ENCODE data around the gene GSTM3. TPM values are rescaled to one million over a fixed set of nuclear protein-coding genes. Genes with fewer than 3 reads are reported as not detected.

The GSTM3 gene
- 22.0 to 26.7 TPM (median 24.5 TPM) in 5 replicates for total RNA-seq (2022; extraction: Qiagen RNA extraction)

GRCh38 chr1:109740615-109741373 is at the start of gene GSTM3:
TSS of gene GSTM3 (minus strand) at chr1:109741038. CDS start at chr1:109740287, 751 bp downstream.

DNA sequence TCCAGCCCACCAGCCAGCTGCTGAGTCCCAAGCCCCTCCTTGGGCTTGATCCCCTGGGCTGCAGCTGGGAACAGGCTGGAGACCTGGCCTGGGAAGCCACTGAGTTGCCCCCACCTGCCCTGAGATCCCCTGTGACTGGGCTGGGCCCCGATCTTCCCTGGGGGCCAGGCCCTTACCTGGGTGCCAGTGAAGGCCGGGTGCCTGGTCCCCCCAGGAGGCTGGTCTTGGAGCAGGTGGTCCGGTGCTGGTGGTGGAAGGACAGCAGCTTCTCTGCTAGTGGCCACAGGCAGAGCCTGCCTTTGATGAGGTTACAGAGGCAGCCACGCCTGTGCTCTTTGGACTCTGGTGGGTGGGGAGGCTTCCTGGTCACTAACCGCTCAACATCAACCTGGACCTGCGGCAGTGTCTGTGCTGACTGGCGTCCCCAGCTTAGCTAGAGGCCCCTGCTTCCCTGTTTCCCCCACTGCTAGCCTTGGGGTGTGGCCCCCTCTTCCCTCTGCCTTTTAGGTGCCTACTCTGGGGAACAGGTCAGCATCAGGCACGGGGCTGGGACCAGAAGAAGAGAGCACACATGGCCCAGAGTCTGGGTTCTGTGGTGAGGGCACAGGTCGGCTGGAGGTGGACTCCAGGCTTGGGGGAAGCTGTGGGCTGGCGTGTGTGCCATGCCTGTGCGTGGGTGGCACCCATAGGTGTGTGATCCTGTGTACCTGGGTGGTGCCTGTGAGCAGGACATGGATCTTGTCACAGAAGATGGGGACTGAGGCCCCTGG is 23.0 kb upstream of the GSTM3 start, which contains the start of gene EPS8L3:
Gene EPS8L3, minus strand, starts transcription at position 278 of the 770 bp plus-strand sequence. CDS start 2,174 bp downstream, outside the sequence.

GRCh38 chr1:109711593-109712320 is 29.1 kb downstream of the GSTM3 start, which contains the start of gene GSTM5:
TSS of gene GSTM5 (plus strand) at chr1:109712251. CDS start at chr1:109712313, 62 bp downstream.

DNA sequence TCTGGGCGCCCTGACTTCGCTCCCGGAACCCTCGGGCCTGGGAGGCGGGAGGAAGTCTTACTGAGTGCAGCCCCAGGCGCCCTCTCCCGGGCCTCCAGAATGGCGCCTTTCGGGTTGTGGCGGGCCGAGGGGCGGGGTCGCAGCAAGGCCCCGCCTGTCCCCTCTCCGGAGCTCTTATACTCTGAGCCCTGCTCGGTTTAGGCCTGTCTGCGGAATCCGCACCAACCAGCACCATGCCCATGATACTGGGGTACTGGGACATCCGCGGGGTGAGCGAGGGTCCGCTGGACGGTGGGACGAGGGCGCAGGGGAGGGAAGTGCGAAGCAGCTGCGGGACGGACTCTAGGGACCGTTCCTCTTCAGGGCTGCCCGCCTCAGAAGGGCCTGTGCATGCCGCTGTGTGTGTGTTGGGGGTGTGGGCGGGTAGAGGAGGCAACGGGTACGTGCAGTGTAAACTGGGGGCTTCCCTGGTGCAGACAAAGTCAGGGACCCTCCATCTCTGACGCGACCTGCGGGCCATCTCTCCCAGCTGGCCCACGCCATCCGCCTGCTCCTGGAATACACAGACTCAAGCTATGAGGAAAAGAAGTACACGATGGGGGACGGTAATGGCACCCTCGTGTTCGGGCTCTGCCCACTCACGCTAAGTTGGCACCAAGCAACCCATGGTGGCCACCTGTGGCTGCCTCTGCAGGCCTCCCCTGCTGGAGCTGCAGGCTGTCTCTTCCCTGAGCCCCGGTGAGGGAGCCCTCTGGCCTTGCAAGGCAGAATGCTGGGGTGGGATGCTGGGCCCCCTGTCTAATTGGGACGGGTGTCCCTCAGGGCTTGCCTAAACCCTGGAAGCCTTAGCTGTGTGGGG is 53.0 kb downstream of the GSTM3 start, which contains the start of gene GSTM1:
Gene GSTM1, plus strand, starts transcription at position 177 of the 859 bp plus-strand sequence. Its CDS starts 57 bp downstream, at position 234.

Other genes with a start within 250 kb of the GSTM3 start
- 4.3 to 4.8 TPM (median 4.6 TPM) in 5 replicates for gene CYB561D1, start 246.9 kb downstream of the GSTM3 start, total RNA-seq (2022; extraction: Qiagen RNA extraction)
- 0.86 to 1.3 TPM (median 1.1 TPM) in 5 replicates for gene AMIGO1, start 231.3 kb downstream of the GSTM3 start, total RNA-seq (2022; extraction: Qiagen RNA extraction)
- gene GPR61, start 201.2 kb downstream of the GSTM3 start, total RNA-seq (2022; extraction: Qiagen RNA extraction), result not detected in 5 replicates
- gene GNAI3, start 192.4 kb downstream of the GSTM3 start, total RNA-seq (2022; extraction: Qiagen RNA extraction), result 4.4 to 6.0 TPM (median 5.2 TPM) in 5 replicates
- 0.09 to 0.10 TPM (median 0.10 TPM) in 3 of 5 replicates, not detected in the others for gene GNAT2, start 121.4 kb downstream of the GSTM3 start, total RNA-seq (2022; extraction: Qiagen RNA extraction)
- gene AMPD2, start 121.2 kb downstream of the GSTM3 start, total RNA-seq (2022; extraction: Qiagen RNA extraction), result 18.7 to 24.9 TPM (median 21.9 TPM) in 5 replicates
- gene GSTM4, start 84.9 kb downstream of the GSTM3 start, total RNA-seq (2022; extraction: Qiagen RNA extraction), result 8.8 to 9.9 TPM (median 8.9 TPM) in 5 replicates
- 3.2 to 4.1 TPM (median 3.5 TPM) in 5 replicates for gene GSTM2, start 73.0 kb downstream of the GSTM3 start, total RNA-seq (2022; extraction: Qiagen RNA extraction)
- gene GSTM1, start 53.2 kb downstream of the GSTM3 start, total RNA-seq (2022; extraction: Qiagen RNA extraction), result not detected in 5 replicates
- gene GSTM5, start 28.8 kb downstream of the GSTM3 start, total RNA-seq (2022; extraction: Qiagen RNA extraction), result not detected in 5 replicates
- gene EPS8L3, start 22.9 kb upstream of the GSTM3 start, total RNA-seq (2022; extraction: Qiagen RNA extraction), result 0.67 to 1.7 TPM (median 0.97 TPM) in 5 replicates
- 16.7 to 17.9 TPM (median 17.0 TPM) in 5 replicates for gene CSF1, start 169.8 kb upstream of the GSTM3 start, total RNA-seq (2022; extraction: Qiagen RNA extraction)
- gene AHCYL1, start 243.7 kb upstream of the GSTM3 start, total RNA-seq (2022; extraction: Qiagen RNA extraction), result 43.6 to 52.5 TPM (median 51.6 TPM) in 5 replicates